Right lung (tissue), 5 donors: ENCODE measurements around the gene IL4. TPM values are rescaled to one million over a fixed set of nuclear protein-coding genes. Genes with fewer than 3 reads are reported as not detected.

Source experiments
- DNase-seq, 2 donors: peaks; one replicate each; pipeline ENCODE4 v3.0.0-alpha.2; 2013
- polyA plus RNA-seq, 5 donors: library from polyadenylated mRNA; unstranded; fragments of 120-200 nt; gene quantifications; one replicate each; pipeline versions ENCODE4 v1.2.1 to v1.2.3, GENCODE V29; 2013; ENCODE audit warnings: inconsistent platforms in 1 of 5, low replicate concordance in 1 of 5; ENCODE audit not compliant: insufficient read length in 5 of 5, insufficient read depth in 1 of 5

IL4 gene
- polyA plus RNA-seq, 5 donors: 0.35 to 0.48 TPM; not detected in 3

DNA sequence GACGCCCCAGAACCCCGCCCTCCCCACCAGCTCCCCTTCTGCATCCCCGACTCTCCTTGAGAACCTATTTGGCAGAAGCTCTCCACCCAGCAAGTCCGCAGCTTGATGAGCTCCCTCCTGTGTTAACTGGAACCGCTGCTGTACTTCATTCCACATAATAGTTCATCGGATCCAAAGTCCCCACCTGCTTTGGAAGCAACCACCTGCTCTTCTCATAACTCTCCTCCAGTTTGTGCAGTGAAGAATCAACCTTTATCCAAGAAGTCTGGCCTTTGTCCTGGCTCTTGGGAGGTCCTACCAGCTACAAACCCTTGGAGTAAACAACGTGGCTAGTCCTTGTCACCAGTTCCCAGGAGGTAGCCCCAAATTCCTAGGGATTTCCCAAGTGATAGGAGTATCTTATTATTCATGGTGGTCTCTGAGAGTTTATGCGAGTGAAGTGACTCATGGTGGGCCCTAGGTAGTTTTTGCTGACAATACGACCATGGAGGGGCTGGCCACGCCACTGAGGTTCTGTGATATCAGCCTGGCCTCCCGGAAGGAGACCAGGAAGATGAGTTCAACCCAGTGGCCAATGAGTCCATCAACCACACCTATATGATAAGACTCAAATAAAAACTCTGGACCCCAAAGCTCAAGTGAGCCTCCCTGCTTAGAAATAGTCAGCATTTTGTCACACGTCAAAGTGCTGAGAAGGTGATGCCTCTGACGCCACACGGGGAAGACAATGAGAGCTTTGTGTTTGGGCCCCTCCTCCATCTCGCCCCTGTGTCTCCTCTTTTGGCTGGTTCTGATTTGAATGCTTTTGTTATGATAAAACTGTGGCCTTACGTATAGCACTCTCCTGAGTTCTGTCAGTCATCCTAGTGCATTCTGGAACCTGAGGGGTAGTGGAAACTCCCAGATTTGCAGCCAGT, 3.6 kb upstream of the IL4 start:
- no peak for DNase-seq

DNA sequence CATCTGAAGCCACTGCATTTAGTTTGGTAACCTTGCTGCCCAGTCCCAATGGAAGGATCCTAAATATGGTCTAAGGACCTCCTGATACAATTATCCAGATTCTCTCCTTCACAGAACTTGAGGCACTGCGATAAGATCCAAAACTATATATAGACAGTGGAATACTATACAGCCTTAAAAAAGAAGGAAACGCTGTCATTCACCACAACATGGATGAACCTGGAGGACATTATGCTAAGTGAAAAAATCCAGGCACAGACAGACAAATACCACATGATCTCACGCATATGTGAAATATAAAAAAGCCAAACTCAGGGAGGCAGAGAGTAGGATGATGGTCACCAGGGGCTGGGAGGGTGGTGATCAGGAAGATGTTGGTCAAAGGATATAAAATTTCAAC, 2.8 kb upstream of the IL4 start:
- no peak for DNase-seq

DNA sequence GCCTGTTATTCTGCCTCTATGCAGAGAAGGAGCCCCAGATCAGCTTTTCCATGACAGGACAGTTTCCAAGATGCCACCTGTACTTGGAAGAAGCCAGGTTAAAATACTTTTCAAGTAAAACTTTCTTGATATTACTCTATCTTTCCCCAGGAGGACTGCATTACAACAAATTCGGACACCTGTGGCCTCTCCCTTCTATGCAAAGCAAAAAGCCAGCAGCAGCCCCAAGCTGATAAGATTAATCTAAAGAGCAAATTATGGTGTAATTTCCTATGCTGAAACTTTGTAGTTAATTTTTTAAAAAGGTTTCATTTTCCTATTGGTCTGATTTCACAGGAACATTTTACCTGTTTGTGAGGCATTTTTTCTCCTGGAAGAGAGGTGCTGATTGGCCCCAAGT, 301 bp upstream of the IL4 start:
- no peak for DNase-seq

DNA sequence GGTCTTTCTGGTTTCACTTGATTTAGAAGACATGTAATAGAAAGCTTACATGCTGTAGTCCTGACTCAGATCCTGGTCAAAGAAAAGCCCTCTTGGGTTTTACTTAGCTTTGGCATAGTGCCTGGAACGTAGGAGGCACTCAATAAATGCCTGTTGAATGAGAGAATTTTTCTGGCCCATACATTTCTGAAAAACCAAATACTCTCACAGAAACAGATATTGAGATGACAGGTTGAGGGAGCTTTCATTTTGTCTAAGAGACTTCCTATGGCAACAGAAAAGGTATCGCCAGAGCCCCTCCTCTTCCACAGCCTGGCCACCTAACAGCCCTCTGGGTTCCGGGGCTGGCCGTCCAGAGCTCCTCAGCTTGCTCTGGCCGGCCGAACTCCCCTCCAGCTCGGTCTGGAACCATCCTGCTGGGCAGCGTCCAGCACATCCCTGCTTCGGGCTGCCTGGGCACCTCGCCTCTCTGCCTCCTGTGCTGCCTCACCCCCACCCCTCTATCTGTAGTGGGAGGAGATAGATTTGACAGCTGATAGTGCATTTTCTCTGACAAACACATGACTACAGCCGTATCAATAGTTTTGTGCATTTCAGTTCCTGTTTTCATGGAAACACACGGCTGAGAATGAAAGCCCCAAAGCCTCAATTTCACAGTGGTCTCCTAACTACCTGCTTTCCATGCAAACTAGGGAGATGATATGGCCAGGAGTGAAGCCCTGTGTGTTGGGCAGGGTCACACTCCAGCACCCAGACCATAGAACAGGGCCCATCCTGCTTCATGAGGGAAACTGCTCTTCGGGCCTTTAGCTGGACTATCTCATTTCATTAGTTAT, 1.1 kb downstream of the IL4 start:
- DNase-seq: peak; percentile 36 to 39

DNA sequence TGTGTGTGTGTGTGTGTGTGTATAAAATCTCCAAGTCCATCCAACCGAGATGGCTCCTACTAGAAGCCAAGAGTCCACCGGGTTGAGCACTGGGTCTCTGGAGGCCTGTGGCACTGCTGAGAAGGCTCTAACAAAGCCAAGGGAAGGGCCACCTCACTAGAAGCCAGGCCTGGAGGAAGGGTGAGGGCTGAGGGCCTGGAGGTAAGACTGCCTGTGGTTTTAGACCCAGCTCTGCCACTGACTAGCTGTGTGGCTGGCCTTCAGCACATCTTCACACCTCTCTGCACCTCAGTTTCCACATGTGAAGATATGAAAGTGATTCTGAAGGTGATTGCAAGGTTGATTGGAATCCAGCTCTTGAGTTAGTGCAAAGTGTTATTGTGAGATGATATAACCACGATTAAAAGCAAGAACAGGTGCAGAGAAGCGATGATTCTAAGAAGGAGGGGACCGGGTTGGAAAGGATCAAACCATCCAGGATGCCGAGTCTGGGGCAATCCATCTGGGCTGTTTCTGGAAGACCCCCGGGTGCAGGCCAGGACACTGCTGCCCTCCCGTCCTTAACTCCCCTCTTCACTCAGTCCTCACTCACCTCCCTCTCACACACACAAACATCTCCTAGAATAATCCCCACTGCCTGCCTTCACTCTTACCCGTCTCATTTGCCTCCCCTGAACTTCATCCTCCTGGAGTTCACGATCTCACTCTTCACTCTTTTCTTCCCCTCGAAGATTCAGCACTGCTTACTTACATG, 2.3 kb downstream of the IL4 start:
- DNase-seq: no peak

DNA sequence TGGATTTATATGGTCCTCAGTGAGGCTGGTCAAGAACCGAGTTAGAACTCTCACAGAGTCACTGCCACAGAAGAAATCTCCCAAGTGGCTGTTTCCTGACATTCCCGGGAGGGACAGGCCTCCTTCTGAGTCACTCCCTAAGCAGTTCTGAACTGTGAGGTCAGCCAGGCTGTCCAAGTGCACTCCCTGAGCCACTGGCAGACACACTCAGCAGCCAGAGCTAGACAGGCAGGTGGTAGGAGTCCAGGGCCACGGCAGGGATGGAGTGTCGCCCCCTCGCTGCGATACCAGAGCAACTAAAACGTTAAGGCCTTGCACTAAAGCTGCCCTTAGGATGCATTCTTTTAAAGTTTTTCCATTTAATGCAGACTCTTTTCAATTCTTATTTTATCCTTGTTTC, 3.4 kb downstream of the IL4 start:
- DNase-seq: no peak

DNA sequence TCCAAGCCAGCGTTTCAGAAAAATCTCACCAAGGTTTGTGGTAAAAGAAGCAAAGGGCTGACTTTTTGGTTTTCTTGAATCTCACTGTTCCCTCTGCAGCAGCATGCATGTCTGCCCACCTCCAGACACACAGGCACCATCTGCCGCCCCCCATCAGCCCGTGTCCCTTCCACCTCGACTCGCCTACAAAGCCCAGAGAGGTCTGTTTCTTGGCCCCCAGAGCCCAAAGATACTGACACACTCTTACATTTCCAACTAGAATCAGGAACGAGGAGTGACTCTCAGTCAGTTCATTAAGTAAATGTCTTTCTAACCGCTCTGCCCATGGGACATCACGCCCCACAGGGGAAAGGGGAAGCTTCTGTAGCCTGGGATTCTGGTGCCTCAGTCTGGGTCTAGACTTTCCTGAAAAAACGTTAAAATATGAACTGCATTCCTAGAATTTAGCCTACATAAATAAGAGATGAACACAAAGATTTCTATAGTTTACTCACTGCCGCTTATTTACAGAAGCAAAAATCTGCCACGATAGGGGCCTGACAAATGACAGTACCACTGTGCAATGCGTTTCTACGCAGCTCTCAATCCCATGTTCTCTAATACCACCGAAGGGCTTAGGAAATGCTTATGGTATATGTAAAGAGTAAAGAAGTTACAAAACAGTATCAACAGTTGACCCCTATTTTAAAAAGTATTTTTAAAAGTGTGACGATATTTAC, 4.1 kb downstream of the IL4 start:
- no peak for DNase-seq

DNA sequence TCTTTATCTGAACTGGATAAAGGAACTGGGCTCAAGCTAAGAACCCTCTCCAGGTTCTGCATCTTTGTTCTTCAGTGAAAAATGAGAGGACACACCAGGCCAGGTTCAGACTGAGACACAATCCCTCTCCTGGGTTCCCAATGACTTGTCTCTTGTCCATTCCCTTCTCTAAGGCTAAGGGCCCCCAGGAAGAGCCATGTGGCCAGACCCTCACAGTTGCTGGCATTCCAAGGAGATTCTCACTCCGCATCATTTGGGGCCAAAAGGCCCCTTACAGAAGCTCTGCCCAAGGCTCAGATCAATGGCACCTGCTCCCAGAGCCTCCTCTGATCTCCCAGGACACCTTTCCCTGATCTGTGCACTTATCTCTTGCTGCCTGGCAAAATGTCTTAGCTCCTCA, 4.9 kb downstream of the IL4 start:
- no peak for DNase-seq

DNA sequence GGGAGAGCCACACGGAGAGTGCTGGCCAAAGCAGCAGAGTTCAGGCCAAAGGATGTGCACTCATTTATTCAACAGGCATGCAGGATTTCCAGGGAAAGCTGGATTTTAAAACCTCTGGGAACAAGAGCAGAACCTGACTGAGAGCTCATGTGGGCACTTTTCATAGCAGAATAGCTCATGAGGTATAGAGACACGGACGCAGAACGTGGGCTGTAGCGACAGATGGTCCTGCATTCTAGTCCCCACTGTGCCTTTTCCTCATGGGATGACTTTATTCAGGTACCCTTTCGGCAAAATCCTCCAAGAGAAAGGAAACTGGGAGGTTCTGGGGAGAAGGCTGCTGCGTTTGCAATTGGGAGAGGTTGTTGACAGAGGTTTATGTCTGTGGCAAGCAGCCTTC, 5.4 kb downstream of the IL4 start:
- DNase-seq: no peak

DNA sequence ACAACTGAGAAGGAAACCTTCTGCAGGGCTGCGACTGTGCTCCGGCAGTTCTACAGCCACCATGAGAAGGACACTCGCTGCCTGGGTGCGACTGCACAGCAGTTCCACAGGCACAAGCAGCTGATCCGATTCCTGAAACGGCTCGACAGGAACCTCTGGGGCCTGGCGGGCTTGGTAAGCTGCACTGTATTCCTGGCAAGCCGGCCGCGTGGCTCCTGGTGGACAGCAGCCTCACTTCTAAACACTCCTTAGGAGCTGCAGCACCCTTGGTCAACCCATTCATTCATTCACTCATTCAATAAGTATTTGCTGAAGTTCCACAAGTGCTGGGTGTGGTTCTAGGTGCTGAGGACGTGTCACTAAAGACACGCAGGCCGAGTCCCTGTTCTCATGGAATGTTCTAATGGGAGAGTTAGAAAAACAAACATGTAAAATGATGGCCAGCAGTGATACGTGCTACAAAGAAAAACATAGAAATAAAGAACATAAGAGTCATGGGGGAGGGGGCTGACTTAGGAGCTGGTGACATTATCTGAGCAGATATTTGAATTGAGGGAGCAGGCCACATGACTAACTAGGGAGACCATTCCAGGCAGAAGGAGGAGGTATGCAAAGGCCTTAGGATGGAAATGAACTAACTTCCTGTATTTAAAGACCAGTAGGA, 6.1 kb downstream of the IL4 start:
- no peak for DNase-seq

DNA sequence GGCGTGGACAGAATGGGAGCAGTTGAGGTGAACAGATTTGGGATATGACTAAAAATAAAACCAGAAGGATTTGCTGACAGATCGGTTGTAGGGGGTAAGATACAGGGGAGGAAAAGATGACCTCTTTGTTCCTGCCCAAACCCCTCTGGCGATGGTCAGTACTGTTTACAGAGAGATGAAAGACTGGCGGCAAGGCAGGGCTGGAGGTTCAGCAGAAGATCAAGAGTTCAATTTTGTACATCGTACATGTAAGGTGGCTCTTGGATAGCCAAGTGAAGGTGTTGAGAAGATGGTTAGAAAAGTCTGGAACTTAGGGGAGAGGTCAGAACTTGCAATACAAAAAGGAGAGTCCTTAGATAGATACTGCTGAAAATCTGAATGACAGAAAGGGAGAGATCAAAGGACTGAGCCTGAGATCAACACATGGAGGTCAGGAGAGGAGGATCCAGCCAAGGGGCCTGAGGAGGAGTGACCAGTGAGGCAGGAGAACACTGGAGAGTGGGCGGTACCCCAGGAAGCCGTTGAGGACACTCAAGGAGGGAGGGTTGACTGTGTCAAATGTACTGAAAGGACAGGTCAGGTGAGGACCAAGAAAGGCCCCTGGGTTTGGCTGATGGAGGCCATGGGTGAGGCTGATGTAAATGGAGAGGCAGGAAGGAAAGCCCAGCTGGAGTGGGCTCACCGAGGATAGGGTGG, 7.1 kb downstream of the IL4 start:
- DNase-seq: no peak

DNA sequence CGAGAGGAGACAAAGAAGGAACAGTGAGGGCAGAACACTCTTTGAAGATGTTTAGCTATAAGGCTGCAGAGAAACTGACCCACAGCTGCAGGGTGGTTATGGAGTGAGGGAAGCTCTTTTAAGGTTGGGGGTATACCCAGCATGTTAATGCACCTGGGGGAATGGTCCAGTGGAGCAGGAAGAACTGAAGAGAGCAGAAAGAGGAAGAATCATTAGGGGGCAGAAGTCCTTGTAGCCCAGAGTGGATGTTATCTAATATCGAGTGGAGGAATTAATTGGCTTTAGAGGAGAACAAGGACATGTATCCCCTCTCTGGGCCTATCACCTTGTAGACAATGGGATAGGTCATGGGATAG, 7.7 kb downstream of the IL4 start:
- no peak for DNase-seq

DNA sequence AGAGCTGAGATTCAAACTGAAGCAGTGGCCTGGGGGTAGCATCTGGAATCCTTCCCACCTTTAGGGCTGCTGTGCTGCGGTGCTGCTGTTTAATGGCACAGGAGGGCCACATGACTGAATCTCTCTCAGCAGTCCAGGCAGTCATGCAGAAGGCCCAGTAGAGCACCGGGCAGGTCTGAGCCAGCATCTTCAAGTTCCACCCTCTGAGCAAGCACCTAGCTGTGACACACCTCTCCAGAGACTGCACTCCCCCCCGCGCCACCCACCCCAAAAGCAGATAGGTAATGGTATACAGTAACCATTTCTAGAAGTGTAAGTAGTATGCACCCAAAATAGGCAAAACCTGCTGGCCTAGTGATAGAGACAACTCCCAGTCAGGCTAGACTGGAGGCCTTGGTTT, 8.2 kb downstream of the IL4 start:
- no peak for DNase-seq

DNA sequence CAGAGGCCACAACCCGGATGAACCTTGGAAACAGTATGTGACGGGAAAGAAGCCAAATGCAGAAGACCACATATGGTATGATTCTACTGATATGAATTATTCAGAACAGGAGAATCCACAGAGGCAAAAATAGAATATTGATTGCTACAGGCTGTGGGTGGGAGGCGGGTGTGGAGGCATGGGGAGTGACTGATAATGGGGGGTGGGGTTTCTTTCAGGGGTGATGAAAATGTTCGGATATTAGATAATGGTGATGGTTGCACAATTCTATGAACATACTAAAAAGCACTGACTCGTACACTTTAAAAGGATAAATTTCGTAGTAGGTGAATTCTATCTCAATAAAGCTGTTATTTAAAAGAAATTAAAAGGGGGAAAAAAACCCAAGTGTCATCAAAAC, 10.7 kb downstream of the IL4 start:
- no peak for DNase-seq

DNA sequence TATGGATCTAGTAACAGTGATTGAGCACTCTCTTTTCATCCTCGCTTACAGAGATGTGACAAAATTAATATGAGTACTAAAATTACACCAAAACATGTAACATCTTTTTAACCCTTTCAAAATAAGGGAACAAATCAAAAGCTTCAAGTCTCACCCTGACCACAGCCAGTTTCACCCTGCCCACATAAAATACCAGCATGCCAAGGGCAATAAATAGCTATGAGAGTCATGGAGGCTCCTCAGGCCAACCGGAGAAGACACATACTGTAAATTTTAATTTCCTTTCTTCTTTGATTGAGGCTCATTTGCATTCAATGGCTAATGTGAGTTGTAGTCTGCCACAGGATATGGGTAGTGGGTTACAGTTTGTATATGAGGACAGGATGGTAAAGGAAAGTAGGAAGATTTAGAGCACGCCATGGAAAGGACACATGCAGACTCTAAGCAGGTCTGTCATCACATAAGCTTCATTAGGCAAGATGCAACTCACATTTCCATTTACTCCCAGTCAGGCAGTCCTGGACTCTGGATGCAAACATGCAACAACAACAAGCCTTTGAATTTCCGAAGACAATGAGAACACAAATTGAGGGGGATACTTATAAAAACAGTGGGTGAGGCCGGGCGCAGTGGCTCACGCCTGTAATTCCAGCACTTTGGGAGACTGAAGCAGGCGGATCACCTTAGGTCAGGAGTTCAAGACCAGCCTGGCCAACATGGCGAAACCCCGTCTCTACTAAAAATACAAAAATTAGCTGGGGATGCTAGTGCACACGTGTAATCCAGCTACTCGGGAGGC, 11.3 kb downstream of the IL4 start:
- no peak for DNase-seq

DNA sequence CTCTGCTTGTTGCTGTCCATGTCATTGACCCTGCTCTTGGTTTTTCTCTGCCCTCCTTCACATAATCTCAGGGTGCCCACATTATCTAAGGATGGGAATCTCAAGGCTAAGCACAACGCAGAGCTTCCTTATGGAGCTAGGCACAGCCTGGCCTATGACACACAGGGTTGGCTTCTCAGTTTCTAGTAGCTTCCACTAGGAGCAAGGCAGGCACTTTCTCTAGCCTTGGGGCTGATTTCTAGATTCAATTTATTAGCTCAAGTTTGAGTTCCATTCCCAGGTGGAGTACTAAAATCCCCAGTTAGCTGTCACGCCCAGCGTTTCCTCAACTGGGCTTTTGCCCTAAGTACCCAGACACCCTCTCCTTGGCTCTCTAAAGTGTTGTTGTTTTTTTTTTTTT, 12.4 kb downstream of the IL4 start:
- no peak for DNase-seq

DNA sequence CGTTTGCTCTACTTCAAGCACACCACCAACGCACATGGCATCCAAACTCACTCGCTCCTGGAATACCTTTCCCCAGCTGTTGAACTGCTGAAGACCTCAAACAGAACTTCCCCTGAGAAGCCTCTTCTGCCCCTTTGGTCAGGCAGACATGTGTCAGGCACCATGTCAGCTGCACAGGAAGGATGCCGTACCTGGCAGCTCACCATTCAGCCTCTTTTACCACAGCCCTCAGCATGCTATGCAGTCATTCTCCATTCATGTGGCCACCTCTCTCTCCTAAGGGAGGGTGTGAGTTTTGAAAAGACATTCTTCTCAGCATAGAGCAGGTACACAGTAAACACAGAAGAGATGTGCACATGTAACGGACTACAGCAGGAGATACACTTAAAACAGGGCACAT, 14.2 kb downstream of the IL4 start:
- no peak for DNase-seq

DNA sequence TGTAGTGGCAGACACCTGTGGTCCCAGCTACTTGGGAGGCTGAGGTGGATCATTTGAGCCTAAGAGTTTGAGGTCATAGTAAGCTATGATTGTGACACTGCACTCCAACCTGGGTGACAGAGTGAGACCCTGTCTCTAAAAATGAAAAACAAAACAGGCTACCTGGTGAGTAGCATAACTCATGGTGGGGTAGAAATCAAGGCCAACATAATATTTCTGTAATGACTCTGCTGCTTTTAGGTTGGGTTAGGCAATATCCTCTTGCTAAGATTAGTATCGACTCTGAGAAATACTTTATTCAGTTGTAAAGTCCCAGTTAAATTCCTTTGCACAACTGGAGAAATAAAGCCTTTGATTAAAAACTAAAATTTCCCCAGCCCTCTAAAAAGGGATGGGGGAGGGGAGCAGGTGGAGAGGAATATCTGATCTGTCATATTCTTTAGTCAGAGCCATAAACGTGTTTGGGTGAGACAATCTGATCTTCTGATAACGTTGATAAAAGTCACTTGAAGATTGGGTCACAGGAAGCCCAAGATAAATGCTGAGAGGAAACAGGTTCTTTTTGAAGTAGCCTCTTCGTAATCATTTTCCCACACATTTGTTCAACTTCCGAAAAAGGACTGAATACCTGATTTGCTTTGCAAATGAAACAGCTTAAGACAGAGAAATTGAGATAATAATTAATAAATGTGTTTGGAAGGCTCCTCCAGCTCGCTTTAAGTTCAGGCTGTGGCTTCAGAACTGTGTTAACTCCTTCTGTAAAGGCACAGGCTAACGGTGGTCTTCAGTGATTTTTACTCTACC, 14.9 kb downstream of the IL4 start:
- DNase-seq: no peak

DNA sequence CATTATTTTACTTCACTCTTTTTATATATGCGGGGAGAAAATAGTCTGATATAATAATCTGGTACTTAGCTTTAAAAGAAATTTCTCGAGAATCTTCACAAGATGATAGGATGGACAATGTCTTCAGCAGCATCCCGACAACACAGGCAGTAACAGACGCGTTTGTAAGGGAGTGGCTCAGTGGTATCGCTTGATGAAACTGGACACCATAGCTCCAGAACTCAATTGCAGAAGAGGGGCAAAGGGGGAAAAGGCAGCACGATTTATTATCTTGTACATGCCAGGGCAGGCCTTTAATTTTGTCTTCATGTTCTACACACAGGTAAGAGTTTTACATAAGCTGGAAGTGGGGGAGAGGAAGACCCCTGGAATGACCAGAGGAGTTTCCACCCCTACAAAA, 15.7 kb downstream of the IL4 start:
- DNase-seq: no peak
